Raji (cell line): ENCODE measurements around the gene FLII.
A peak's percentile ranks its signal among the peaks of the same experiment; 100 is the strongest.

Experiments used
- POLR2A ChIP-seq: IDR thresholded peaks from 2 replicates; pipeline ENCODE4 v1.6.1; 2011; ENCODE audit warnings: low read depth, low read length, control low read depth; ENCODE audit not compliant: insufficient read depth

Gene FLII

GRCh38 chr17:18258356-18259038 is at the start of gene FLII:
Gene FLII (minus strand): TSS chr17:18258738. CDS start chr17:18258690, 48 bp downstream.
- peak; percentile 76 for TF ChIP-seq POLR2A

- TF ChIP-seq POLR2A, result no peak
Measured at GRCh38 chr17:18300725-18301480, 42.4 kb upstream of the FLII start.

- TF ChIP-seq POLR2A, result no peak
Measured at GRCh38 chr17:18291718-18292540, 33.4 kb upstream of the FLII start.

- TF ChIP-seq POLR2A, result no peak
Measured at GRCh38 chr17:18285296-18285695, 26.8 kb upstream of the FLII start.

GRCh38 chr17:18281788-18282187 is 23.2 kb upstream of the FLII start:
- no peak for TF ChIP-seq POLR2A

GRCh38 chr17:18280766-18281371 is 22.3 kb upstream of the FLII start:
- TF ChIP-seq POLR2A, result no peak

GRCh38 chr17:18280249-18280648 is 21.7 kb upstream of the FLII start:
- TF ChIP-seq POLR2A, result no peak

- no peak for TF ChIP-seq POLR2A
Measured at GRCh38 chr17:18278867-18279266, 20.3 kb upstream of the FLII start.

- TF ChIP-seq POLR2A, result no peak
Measured at GRCh38 chr17:18277076-18277475, 18.5 kb upstream of the FLII start.

- TF ChIP-seq POLR2A, result no peak
Measured at GRCh38 chr17:18270046-18270931, 11.8 kb upstream of the FLII start.

- TF ChIP-seq POLR2A, result no peak
Measured at GRCh38 chr17:18267927-18268711, 9.6 kb upstream of the FLII start.

GRCh38 chr17:18267366-18267765 is 8.8 kb upstream of the FLII start:
- no peak for TF ChIP-seq POLR2A

- TF ChIP-seq POLR2A, result no peak
Measured at GRCh38 chr17:18263885-18264682, 5.5 kb upstream of the FLII start.
